GM12864 (cell line): ENCODE measurements around the gene CLDN14.

ENCODE experiments used
- DNase-seq: peaks from one replicate; pipeline ENCODE4 v3.0.0-alpha.2; 2011; ENCODE audit warnings: low read depth
- H3K4me3 ChIP-seq: 2 replicates; pipeline ENCODE4 v1.5.1; 2011; ENCODE audit warnings: mild to moderate bottlenecking, low read depth, low read length, control low read depth
- TF ChIP-seq, protein P1 (sequence below): IDR thresholded peaks from 2 replicates; pipeline ENCODE4 v1.5.1; 2011; ENCODE audit warnings: low read depth, mild to moderate bottlenecking, moderate library complexity, low read length, control low read depth, inconsistent platforms; ENCODE audit errors: missing control alignments

Gene CLDN14

GRCh38 chr21:36489103-36489775, 9.3 kb upstream of the CLDN14 start:
- H3K4me3 ChIP-seq = no peak overlapping the region
- TF ChIP-seq, protein P1, sequence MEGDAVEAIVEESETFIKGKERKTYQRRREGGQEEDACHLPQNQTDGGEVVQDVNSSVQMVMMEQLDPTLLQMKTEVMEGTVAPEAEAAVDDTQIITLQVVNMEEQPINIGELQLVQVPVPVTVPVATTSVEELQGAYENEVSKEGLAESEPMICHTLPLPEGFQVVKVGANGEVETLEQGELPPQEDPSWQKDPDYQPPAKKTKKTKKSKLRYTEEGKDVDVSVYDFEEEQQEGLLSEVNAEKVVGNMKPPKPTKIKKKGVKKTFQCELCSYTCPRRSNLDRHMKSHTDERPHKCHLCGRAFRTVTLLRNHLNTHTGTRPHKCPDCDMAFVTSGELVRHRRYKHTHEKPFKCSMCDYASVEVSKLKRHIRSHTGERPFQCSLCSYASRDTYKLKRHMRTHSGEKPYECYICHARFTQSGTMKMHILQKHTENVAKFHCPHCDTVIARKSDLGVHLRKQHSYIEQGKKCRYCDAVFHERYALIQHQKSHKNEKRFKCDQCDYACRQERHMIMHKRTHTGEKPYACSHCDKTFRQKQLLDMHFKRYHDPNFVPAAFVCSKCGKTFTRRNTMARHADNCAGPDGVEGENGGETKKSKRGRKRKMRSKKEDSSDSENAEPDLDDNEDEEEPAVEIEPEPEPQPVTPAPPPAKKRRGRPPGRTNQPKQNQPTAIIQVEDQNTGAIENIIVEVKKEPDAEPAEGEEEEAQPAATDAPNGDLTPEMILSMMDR = no peak
- DNase-seq = no peak

- H3K4me3 ChIP-seq = no peak overlapping the region
- TF ChIP-seq, protein P1 = no peak
- no peak for DNase-seq
Observed at GRCh38 chr21:36487641-36488307, 7.9 kb upstream of the CLDN14 start.

DNA sequence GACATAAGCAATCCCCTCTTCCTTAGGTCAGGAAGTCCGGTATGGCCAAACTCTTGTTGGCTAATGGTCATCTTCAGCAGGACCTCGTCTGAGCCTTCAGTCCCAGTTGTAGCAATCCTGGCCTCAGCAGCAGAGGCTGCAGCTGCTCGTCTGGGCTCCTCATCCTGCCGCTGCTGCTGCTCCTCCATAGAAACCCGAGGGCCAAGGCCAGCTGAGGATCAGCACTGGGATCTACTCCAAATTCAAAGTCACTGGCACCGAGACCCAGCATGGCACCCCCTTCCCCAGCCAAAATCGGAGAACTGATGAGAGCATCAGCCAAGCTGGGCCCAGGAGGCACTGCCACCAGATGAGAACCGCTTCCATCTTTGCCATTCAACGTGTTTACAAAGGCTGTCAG, 6.3 kb upstream of the CLDN14 start:
- no peak for DNase-seq
- TF ChIP-seq, protein P1 = no peak
- no peak overlapping the region for H3K4me3 ChIP-seq

- H3K4me3 ChIP-seq = no peak overlapping the region
- DNase-seq = no peak
- TF ChIP-seq, protein P1 = no peak
Observed at GRCh38 chr21:36485476-36485875, 5.6 kb upstream of the CLDN14 start.

DNA sequence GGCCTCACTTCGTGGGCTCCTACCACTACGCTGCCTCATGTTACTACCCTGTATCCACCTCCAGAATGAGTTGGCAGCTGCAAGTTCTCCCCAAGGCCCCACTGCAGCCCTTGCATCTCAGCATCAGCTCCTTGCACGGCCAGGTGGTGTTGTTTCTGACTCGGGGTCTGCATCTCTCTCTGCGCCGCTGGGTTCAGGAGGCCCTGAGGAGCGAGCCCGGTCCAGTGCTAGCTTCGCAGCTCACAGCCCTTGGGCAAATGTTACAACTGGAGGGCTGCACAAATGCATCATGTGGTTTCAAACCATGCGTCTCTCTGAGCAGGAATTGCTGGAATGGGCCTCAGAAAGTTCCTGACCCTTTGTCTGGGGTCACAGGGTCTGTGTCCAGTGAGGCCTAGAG, 3.2 kb upstream of the CLDN14 start:
- no peak overlapping the region for H3K4me3 ChIP-seq
- no peak for DNase-seq
- TF ChIP-seq, protein P1 = no peak

GRCh38 chr21:36482673-36483072, 2.8 kb upstream of the CLDN14 start:
- TF ChIP-seq, protein P1 = no peak
- no peak for DNase-seq
- no peak overlapping the region for H3K4me3 ChIP-seq

DNA sequence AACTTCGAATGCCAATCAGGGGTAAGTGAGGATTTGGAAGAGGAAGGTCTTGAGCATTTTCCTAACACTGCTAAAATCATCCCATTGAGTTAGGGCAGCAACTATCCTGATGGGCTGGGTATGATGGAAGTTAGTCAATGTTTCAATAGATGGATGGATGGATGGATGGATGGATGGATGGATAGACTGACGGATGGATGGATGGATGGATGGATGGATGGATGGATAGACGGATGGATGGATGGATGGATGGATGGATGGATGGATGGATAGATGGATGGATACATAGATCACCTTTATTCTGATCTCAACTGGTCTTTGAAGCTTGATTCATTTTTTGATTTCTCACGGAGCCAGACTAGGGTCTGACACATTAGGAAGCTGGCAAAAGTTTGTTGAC, 2.3 kb upstream of the CLDN14 start:
- TF ChIP-seq, protein P1 = no peak
- DNase-seq = no peak
- H3K4me3 ChIP-seq = no peak overlapping the region
